ENCODE data around the gene DNAJA3. TPM values are rescaled to one million over a fixed set of nuclear protein-coding genes. Genes with fewer than 3 reads are reported as not detected.

DNAJA3 gene
- total and polyA plus RNA-seq, 2 donors (not counting 3 experiments of a cell fraction or from before 2014, with no cell fraction given) = 33.4 to 45.4 TPM

DNA sequence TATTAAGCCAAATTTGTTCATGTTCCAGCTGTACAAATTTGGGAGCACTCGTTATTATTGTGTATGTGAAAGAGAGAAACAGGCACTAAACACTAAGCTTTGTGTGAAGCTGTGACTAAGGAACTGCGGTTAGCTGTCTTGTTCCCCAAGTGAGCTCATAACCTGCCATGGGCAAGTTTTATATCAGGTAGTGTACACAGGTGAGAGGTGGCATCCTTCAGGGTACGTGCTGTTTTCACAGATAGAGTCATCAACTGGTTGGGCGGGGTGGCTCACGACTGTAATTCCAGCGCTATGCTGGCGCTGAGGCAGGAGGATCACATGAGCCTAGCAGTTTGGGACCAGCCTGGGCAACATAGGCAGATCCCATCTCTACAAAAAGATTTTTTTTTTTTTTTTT is 2.8 kb downstream of the DNAJA3 start:
- FAIRE-seq (no peak), DNase-seq (ENCODE audit: low read depth, low spot score) (no peak)
- dilution Hi-C loops (cut with MboI; ENCODE audit: extremely low pct_ligation_motif_present, low sequenced_read_pairs) (no loop called here), intact Hi-C loops (cut with micrococcal nuclease) (loop anchor here (5.0 kb wide), 1 partner anchor 49 kb away; the partner anchor contains the start of gene HMOX2)
- no peaks in the 10 kb centered on the region for H4K20me1 ChIP-seq (replicated peaks; ENCODE audit: control insufficient read depth, extremely low read depth, insufficient read depth, low read length)
- POLR2A ChIA-PET = interaction anchor here (0.6 kb wide), 1 partner anchor 9 kb away, joined by 3 read pairs; no protein-coding TSS in a partner anchor
- H2AFZ ChIP-seq (ENCODE audit: low read depth, low read length) = no peak overlapping the region
- no peak overlapping the region for H3K4me2 ChIP-seq (ENCODE audit: insufficient read depth, low read length)
- H3K9ac ChIP-seq (replicated peaks; ENCODE audit: extremely low read depth, insufficient read depth, low read length) = no peak overlapping the region
- no peak overlapping the region for H3K4me3 ChIP-seq (replicated peaks in 1 of 3; ENCODE audit: insufficient read depth in 1 of 3, low read depth in 1 of 3, low read length in 3 of 3)
- TF ChIP-seq JUN (IDR thresholded peaks at IDR 0.05; ENCODE audit: borderline replicate concordance, insufficient read depth, insufficient read length, low read depth) (no peak), MYC (IDR thresholded peaks at IDR 0.05; ENCODE audit: low read depth, low read length) (no peak), GATA2 (IDR thresholded peaks at IDR 0.05; ENCODE audit: insufficient read depth, insufficient read length, low read depth, low read length) (no peak), POLR2A (IDR thresholded peaks at IDR 0.05; ENCODE audit: low read depth, low read length) (no peak), FOS (IDR thresholded peaks at IDR 0.05; ENCODE audit: borderline replicate concordance, insufficient read depth, low read length) (no peak), EZH2 (IDR thresholded peaks at IDR 0.05; ENCODE audit: borderline replicate concordance, low read depth, low read length, severe bottlenecking) (no peak), POLR2AphosphoS5 (IDR thresholded peaks at IDR 0.05; ENCODE audit: insufficient read depth, low read depth, low read length) (no peak)
- TF ChIP-seq, protein P1, sequence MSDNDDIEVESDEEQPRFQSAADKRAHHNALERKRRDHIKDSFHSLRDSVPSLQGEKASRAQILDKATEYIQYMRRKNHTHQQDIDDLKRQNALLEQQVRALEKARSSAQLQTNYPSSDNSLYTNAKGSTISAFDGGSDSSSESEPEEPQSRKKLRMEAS (IDR thresholded peaks at IDR 0.05; ENCODE audit: insufficient read depth, insufficient read length) = no peak
- TF ChIP-seq, protein P2, sequence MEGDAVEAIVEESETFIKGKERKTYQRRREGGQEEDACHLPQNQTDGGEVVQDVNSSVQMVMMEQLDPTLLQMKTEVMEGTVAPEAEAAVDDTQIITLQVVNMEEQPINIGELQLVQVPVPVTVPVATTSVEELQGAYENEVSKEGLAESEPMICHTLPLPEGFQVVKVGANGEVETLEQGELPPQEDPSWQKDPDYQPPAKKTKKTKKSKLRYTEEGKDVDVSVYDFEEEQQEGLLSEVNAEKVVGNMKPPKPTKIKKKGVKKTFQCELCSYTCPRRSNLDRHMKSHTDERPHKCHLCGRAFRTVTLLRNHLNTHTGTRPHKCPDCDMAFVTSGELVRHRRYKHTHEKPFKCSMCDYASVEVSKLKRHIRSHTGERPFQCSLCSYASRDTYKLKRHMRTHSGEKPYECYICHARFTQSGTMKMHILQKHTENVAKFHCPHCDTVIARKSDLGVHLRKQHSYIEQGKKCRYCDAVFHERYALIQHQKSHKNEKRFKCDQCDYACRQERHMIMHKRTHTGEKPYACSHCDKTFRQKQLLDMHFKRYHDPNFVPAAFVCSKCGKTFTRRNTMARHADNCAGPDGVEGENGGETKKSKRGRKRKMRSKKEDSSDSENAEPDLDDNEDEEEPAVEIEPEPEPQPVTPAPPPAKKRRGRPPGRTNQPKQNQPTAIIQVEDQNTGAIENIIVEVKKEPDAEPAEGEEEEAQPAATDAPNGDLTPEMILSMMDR (IDR thresholded peaks at IDR 0.05; ENCODE audit: extremely low read depth in 1 of 2, insufficient read depth in 1 of 2, low read depth in 1 of 2, low read length in 2 of 2) = no peak
- H3K4me1 ChIP-seq (ENCODE audit: control insufficient read depth, extremely low read depth, insufficient read depth, low read length) = peaks cover 16% of the 10 kb centered on the region
- H3K27me3 ChIP-seq (ENCODE audit: control insufficient read depth in 2 of 2, insufficient read depth in 2 of 2, low read length in 2 of 2) = no peaks in the 10 kb centered on the region
- H3K79me2 ChIP-seq (ENCODE audit: control insufficient read depth, insufficient read depth, low read length) = peaks cover 40% of the 10 kb centered on the region
- CTCF ChIA-PET = interaction anchor here (1.0 to 1.2 kb wide), 2 partner anchors 11 to 26 kb away, joined by 3 read pairs; no protein-coding TSS in a partner anchor
- H3K9me1 ChIP-seq (replicated peaks; ENCODE audit: control insufficient read depth, extremely low read depth, insufficient read depth, low read length) = no peaks in the 10 kb centered on the region
- no peaks in the 10 kb centered on the region for H3K9me3 ChIP-seq (replicated peaks; ENCODE audit: control insufficient read depth, insufficient read depth, low read length)
- H3K27ac ChIP-seq (ENCODE audit: insufficient read depth, low read depth, low read length) = no peak overlapping the region
- peaks cover 0 to 2% of the 10 kb centered on the region in 2 experiments for H3K36me3 ChIP-seq (ENCODE audit: control insufficient read depth in 2 of 2, extremely low read depth in 1 of 2, insufficient read depth in 2 of 2, low read length in 2 of 2)
- BruUV-seq (replicated peaks) = no TSS peak

Measured in endothelial cell of umbilical vein (primary cell).